Stomach (tissue), 4 donors: ENCODE measurements around the gene CDC14B.

Experiments used
- POLR2A ChIP-seq, 4 donors: fragments of 450-650 bp; IDR thresholded peaks; one replicate each; pipeline ENCODE4 v1.6.1; 2016; ENCODE audit warnings: antibody characterized with exemption in 4 of 4, control low read depth in 2 of 4, mild to moderate bottlenecking in 1 of 4, moderate library complexity in 1 of 4
- TF ChIP-seq, protein P1 (sequence below), 7 experiments: fragments of 450-650 bp in 4 of 7; fragments of 200-600 bp in 3 of 7; sonication (generic) in 3 of 7; IDR thresholded peaks; one replicate each; pipeline ENCODE4 v1.5.1; 2016 to 2019; ENCODE audit warnings: antibody characterized with exemption in 7 of 7, control low read depth in 2 of 7, mild to moderate bottlenecking in 1 of 7

GRCh38 chr9:96487029-96487396 lies 132.6 kb downstream of the CDC14B start:
- TF ChIP-seq, protein P1, sequence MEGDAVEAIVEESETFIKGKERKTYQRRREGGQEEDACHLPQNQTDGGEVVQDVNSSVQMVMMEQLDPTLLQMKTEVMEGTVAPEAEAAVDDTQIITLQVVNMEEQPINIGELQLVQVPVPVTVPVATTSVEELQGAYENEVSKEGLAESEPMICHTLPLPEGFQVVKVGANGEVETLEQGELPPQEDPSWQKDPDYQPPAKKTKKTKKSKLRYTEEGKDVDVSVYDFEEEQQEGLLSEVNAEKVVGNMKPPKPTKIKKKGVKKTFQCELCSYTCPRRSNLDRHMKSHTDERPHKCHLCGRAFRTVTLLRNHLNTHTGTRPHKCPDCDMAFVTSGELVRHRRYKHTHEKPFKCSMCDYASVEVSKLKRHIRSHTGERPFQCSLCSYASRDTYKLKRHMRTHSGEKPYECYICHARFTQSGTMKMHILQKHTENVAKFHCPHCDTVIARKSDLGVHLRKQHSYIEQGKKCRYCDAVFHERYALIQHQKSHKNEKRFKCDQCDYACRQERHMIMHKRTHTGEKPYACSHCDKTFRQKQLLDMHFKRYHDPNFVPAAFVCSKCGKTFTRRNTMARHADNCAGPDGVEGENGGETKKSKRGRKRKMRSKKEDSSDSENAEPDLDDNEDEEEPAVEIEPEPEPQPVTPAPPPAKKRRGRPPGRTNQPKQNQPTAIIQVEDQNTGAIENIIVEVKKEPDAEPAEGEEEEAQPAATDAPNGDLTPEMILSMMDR (IDR thresholded peaks at IDR 0.05): no peak
- no peak for TF ChIP-seq POLR2A (IDR thresholded peaks at IDR 0.05)
